ENCODE results near the gene CDK2AP2. TPM values are rescaled to one million over a fixed set of nuclear protein-coding genes. Genes with fewer than 3 reads are reported as not detected.
"Not testable (repeated sequence)": the region's sequence is repeated elsewhere in the genome, so short reads cannot be mapped to it uniquely, and the experiment has no call there.

Gene CDK2AP2
- 8.7 and 22.1 TPM in 2 replicates for total RNA-seq (ENCODE audit: low replicate concordance)

- DNase-seq (ENCODE audit: low read depth), result peak; percentile 99
- peak within 1 kb of the TSS; percentile 87 for H3K4me3 ChIP-seq (ENCODE audit: low read depth, low read length)
- no peak for TF ChIP-seq CTCF (IDR thresholded peaks at IDR 0.05; ENCODE audit: insufficient read depth, low read length)
These were observed at the start of gene CDK2AP2 for GRCh38 chr11:67507864-67508485. Gene CDK2AP2, minus strand, starts transcription at chr11:67508162. Its CDS starts 80 bp downstream, at chr11:67508082.

- no peak for TF ChIP-seq CTCF (IDR thresholded peaks at IDR 0.05; ENCODE audit: insufficient read depth, low read length)
- H3K4me3 ChIP-seq (ENCODE audit: low read depth, low read length), result no peak overlapping the region
- no peak for DNase-seq (ENCODE audit: low read depth)
These were observed 48.3 kb upstream of the CDK2AP2 start for GRCh38 chr11:67556244-67556643.

- not testable (repeated sequence) for DNase-seq (ENCODE audit: low read depth); H3K4me3 ChIP-seq (ENCODE audit: low read depth, low read length)
These were observed 43.7 kb upstream of the CDK2AP2 start for GRCh38 chr11:67551697-67552096.

- TF ChIP-seq CTCF (IDR thresholded peaks at IDR 0.05; ENCODE audit: insufficient read depth, low read length), result no peak
- no peak for DNase-seq (ENCODE audit: low read depth)
- no peak overlapping the region for H3K4me3 ChIP-seq (ENCODE audit: low read depth, low read length)
These were observed 43.2 kb upstream of the CDK2AP2 start for GRCh38 chr11:67551127-67551526.

GRCh38 chr11:67548555-67549110 is 40.7 kb upstream of the CDK2AP2 start:
- DNase-seq (ENCODE audit: low read depth), result no peak
- H3K4me3 ChIP-seq (ENCODE audit: low read depth, low read length), result no peak overlapping the region
- no peak for TF ChIP-seq CTCF (IDR thresholded peaks at IDR 0.05; ENCODE audit: insufficient read depth, low read length)

GRCh38 chr11:67548112-67548511 is 40.1 kb upstream of the CDK2AP2 start:
- not testable (repeated sequence) for DNase-seq (ENCODE audit: low read depth); H3K4me3 ChIP-seq (ENCODE audit: low read depth, low read length)

- no peak for TF ChIP-seq CTCF (IDR thresholded peaks at IDR 0.05; ENCODE audit: insufficient read depth, low read length)
- H3K4me3 ChIP-seq (ENCODE audit: low read depth, low read length), result no peak overlapping the region
- no peak for DNase-seq (ENCODE audit: low read depth)
These were observed 37.3 kb upstream of the CDK2AP2 start for GRCh38 chr11:67545280-67545679.
